ENCODE data around the gene ADAT1.

The ADAT1 gene

DNA sequence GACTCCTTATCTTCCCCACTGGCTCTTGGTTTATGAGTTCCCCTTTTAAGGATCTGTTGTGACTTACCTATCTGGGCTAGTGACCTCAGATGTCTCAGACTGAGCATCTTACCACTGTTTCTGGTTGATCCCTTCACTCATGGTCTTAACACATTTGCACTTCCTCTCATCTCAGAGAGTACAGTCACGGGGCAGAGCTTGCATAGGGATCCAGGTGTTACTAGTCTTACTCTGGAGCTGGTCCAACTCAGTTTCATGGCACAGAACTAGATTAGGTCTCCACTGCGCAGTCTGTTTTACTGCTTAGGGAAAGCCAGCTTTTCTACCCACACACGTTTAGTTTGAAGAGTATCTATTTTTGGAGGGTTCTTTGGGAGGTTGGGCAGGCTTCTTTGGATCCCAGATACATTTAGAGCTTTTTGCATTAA, 46.7 kb downstream of the ADAT1 start:
- DNase-seq (ENCODE audit: low read depth in 3 of 3) = no peak

DNA sequence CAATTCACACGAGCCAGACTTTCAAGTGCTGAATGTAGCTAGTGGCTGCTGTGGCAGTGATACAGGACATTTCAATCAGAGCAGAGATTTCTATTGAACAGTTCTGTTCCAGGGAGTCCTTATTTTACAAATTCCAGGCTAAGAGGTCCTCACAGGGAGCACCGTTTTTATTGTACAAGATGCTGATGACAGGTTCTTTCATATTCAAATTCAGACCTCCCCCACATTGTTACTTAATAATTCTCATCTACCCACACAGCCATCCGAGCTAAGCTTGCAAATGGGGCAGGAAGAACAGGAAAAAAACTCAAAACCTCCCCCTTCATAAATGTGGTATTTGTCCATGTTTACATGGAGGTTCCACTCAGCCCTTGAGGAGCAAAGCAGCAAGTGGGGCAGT, 47.1 kb downstream of the ADAT1 start:
- DNase-seq (ENCODE audit: low read depth in 3 of 3) = no peak

DNA sequence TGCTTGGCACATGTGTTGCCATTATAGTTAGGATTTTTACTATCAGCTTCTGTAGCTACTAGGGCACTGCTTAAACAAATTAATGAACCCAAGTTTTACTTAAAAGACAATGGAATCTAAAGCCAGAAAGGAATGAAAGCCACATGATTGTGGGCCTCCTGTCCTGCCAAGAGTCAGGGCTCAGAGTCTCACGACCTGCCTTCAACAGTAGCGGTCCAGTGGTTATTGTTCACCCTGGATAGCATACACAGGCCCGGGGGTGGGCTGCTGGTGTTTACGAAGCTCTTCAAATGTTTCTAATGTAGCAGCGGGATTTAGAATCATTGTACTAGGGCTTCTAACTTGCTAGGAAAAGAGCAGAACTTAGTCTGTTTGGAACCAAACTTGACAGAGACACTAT, 49.1 kb downstream of the ADAT1 start:
- DNase-seq (ENCODE audit: low read depth in 3 of 3) = no peak

DNA sequence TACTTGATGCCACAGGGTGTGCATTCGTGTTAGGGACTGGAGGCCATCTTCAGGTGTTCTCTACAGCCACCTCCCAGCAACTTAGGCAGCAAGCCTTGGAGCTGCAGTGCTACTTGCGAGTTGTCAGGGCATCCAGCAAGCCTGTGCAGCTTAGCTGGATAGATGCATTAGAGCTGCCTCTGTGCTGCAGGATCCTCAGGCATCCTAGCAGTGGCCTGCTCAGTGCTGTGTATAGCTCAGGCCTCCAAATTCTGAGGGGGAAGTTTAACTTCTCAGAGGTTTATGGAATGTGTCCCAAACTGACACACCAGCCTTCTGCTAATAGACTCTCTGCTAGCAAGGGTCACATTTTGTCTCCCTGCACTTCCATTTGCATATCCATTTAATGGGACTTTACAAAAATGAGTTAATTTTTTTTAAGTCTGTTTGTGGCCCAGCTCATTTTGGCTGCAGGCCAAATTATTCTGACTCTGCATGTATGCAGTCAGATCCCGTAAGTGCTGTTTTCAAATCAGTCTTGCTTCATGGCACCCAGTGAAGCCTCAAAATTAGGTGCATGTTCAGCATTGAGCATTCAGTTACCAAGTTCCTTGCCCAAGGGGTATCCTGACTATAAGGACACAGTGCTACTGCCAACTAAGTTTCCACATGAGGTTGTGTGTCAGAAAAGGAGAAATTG, 50.1 kb downstream of the ADAT1 start:
- DNase-seq (ENCODE audit: low read depth in 3 of 3) = no peak

DNA sequence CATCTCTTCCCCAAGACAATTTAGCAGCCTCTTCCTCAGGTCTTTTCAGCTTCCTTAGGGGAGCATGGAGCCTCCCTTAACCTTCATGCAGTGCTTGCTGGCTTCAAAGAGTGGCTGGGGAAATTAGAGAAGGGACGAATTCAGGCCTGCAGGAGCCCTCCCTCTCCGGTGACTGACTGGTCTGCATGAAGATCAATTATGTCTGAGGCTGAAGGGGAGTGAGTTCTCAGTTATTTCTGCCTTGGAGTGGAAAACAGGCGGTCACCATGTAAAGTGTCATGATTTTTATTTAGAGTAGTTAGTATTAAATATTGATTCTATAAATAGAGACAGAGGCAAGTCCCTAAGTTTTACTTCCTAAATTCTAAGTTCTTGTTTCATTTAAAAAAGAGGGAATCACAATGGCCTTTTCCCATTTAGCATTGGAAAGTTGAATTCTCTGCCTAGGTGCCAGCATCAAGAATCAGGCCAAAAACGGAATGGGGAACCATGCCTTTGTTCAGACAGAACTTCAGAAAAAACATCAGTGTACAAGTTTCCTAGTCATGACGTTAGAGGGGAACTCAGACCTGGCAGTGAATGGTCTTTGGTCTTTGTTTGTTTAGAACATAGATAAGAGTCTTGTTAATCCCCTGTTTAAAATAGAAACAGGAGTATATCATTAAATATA, 52.5 kb downstream of the ADAT1 start:
- DNase-seq (ENCODE audit: low read depth in 3 of 3) = no peak

DNA sequence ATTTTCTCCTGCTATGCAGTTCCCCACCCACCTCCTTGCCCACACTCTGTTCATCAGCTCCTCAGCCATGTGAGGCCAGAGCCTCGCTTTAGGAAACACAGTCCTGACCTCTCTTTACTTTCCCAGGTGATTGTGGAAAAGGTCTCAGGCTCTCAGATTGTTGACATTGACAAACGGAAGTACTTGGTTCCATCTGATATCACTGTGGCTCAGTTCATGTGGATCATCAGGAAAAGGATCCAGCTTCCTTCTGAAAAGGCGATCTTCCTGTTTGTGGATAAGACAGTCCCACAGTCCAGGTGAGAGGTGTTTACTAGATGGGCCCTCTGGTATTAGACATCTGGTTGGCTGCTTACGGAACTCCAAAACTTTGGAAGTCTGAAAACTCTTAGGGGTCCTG, 55.2 kb downstream of the ADAT1 start:
- DNase-seq (ENCODE audit: low read depth in 3 of 3) = no peak

DNA sequence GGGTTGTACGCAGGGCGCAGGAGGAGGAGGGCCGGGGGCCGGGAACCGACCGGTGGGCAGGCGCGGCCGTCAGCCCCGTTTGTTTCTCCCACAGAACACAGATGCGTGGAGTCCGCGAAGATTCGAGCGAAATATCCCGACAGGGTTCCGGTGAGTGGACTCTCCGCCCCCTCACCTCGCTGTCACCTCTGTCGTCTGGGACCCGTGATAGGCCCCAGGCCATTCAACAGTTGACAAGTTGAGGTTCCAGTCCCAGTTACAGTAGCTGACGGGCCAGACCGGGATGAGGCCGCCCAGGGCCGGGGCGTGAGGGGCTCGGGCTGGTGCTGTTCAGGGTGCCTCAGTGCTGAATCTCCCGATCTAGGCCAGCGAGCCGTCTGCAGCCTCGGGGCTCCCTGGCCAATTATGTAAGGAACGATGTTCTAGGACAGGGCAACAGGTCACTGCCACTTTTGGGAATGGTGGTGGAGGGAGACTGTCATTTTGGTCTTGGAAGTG, 56.3 kb downstream of the ADAT1 start:
- peak in 1 of 3 donors; percentile 9 for DNase-seq (ENCODE audit: low read depth in 3 of 3)

DNA sequence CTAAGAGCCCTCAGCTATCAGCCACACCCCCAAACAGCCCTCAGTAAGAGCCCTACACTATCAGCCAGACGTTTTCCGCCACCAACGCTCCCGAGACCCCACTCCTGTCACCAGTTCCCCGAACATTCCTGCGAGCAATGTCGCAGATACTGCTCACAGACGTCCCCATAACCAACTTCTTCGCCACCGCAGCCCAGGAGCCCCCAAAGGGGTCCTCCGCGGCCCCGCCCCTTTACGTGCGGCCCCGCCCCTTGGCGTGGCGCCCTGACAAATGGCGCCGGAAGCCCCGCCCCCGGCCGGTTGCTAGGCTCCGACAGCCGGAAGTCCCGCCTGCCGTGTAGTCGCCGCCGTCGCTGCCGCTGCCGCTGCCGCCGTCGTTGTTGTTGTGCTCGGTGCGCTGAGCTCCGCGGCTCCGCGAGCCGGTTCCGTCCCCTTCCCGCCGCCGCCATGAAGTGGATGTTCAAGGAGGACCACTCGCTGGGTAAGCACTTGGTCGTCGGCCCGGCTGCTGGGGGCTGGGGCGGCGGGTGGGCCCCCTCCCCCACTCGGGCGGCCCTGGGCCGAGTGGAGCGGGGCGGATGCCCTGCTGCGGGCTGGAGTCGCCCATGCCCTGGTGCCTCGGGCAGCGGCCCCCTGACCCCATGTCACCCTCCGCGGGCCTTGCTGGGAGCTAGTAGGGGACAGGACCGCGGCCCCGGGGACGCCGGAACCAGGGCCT, 56.9 kb downstream of the ADAT1 start, which contains the start of gene GABARAPL2:
GABARAPL2 (plus strand) TSS at position 340 of the 718 bp plus-strand sequence; CDS start at position 448, 108 bp downstream.
- peak; percentile 74 to 88 (median 80) for DNase-seq (ENCODE audit: low read depth in 3 of 3)

DNA sequence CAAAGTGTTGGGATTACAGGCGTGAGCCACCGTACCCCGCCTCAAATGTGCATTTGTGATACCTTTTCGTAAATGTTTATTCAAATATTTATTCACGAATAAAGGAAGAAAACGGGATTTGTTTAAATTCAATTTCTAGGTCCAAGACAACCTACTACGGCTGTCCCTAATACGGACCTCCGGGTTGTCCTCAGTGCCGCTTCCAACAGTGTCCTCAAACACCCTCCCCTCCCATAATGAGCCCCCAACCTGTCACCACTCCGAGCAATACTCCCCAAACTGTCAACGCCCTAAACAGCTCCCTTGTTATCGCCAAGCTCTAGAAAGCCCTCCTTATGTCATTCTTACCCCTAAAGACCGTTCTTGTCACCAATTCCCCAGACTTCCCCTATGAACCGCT, 57.4 kb downstream of the ADAT1 start:
- no peak for DNase-seq (ENCODE audit: low read depth in 3 of 3)

DNA sequence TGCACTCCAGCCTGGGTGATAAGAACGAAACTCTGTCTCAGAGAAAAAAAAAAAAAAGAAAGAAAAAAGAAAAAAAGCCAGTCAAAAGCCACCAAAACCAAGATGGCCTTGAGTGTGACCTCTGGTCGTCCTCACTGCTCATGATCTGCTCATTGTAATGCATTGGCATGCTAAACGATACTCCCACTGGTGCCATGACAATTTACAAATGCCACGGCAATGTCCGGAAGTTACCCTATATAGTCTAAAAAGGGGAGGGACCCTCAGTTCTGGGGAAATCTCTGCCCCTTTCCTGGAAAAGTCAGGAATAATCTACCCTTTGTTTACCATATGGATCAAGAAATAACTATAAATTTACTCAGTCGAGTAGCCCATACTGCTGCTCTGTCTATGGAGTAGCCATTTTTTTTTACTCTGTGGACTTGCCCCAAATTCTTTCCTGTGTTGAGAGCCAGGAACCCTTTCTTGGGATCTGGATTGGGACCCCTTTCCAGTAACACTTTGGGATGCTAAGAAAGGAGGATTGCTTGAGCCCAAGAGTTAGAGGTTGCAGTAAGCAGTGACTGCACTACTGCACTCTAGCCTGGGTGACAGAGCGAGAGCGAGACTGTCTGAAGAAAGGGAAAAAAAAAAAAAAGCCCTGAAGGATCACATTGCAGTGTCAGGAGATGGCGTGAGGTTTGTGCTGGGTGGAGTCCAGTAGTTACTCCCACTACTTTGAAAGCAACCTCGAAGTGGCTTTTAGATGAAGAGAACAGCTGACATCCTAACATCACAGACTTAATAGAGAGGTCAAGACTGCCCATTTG, 63.3 kb downstream of the ADAT1 start:
- DNase-seq (ENCODE audit: low read depth in 3 of 3) = no peak

DNA sequence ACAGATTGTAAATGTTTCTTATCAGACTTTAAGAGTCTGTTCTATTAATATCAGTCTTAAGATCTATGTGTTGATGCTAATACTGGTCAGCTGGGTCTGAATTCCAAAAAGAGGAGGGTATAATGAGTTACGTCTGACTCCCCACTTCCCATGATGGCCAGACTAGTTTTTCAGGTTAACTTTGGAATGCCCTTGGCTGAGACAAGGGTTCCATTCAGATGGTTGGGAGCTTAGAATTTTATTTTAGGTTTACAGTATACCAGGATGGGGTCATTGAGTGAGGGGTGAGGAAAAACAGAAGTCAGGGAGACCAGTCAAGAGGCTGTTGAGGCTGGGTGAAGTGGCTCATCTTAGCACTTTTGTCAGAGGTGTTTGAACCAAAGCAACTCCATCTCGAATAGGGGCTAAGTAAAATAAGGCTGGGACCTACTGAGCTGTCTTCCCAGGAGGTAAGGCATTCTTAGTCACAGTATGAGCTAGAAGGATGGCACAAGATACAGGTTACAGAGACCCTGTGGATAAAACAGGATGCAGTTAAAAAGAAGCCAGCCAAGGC, 64.2 kb downstream of the ADAT1 start:
- no peak for DNase-seq (ENCODE audit: low read depth in 3 of 3)

DNA sequence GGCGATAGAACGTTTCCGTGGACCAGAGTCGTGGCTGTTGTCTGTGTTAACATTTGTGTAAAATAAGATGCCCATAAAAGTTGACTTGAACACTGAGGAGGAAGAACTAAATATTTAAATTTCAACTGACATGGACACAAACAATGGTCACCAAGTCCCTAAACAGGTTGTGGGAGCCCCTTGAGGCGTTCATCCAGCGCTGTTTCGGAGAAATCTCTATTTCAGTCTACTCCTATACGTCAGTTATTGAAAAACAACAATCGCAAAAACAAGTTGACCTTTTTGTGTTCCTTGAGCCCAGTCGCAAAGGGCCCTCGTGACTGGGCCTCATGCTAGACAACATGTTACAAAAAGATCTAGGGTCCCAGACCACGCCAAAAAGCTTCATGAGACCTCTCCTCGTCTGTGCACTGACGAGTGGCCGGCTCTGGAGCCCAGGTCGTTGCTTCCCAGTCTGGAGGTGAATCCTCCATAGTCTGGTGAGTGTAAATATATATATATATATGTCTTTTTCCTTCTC, 66.6 kb downstream of the ADAT1 start:
- no peak for DNase-seq (ENCODE audit: low read depth in 3 of 3)

DNA sequence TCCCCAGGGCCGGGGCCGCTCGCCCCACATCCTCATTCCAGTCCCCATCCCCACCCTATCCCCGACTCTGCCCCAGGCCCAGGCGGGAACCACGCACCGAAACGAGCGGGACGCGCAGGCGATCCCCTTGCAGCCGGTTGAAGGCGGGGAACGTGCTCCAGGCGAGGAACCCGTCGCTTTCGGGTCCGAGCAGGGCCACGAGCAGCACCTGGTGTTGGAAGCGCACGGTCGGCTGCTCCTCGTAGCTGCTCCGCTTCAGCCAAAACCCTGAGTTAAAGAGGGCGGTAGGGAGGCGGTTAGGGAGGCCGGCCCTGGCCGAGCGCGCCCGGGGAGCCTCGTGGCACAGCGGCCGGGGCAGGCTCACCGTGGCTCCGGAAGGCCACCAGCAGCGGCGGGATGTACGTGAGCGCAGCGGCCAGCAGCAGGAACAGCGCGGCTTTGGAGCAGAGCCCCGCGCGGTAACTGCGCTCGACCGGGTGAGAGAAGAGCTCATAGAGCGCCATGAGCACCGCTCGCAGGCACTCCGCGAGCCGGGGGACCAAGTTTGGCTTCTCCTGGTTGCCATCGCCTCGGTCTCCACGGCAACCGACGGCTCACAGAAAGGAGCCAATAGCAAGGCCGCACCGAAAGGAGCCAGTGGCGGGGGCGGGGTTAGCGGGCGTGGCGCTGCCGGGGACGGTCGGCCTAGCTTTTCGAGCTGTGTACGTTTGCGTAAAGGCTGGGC, 67.2 kb downstream of the ADAT1 start, which contains the start of gene TMEM231:
TMEM231 (minus strand) TSS at position 546 of the 724 bp plus-strand sequence; CDS start at position 503, 43 bp downstream.
- peak; percentile 93 to 98 (median 96) for DNase-seq (ENCODE audit: low read depth in 3 of 3)

DNA sequence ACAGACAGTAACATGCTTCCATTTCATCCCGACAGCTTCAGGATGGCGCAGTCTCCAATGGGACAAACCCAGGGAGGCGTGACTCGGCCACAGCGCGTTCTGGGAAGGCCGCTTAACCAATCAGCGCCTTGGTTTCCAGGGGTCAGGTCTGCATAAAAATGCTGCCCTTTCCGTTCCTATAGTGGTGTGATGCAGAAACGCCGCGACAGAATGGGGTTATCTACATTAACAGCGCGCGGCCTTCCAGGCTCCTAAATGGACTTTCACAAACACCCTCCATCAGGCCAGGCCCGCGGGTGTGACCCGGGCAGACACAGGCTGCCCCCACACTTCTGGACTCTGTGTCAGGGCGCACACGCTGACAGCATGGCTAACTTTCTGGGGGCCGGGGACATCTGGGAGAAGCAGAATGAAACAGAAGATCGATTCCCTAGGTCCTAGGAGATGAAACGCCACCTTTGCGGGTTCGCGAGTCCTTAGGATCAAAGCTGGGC, 67.8 kb downstream of the ADAT1 start:
- DNase-seq (ENCODE audit: low read depth in 3 of 3) = peak in 1 of 3 donors; percentile 4

DNA sequence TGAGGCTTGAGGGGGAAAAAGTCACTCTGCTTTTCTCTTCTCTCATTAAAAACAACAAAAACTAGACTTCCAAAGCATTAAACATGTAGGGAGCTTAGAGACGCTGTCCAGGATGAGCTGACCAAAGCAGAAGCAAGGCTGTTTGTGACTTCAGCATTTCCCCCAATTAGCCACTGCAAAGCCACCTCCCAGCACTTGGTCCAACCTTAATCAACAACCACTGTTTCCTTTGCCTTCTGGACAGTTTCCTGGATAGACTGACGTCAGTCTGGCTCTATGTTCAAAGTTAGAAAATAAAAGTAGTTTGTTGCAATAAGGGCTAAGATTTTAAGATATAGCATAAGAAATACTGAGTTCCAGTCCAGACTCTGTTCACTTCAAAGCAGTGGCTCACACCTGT, 70.1 kb downstream of the ADAT1 start:
- no peak for DNase-seq (ENCODE audit: low read depth in 3 of 3)

DNA sequence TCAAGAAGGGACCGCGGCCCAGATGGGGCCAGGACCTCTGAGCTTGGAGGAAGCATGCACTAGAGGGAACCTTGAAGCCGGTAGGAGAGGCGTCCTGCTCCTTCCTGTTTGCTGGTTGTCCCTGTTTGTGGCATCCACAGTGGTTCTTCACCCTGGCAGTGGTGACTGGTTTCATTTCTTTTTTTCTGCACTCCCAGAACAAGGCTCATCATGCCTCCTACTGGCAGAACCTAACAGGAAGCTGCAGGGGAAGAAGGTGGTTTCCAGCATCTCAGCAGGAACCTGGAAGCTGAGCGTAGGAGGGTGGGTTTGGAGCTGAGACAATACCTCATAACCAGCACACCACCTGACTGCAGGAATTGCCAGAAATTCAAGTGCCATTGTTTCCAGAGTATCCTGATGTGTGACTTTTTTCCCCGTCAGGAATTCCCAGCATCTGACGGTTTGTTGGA, 72.8 kb downstream of the ADAT1 start:
- DNase-seq (ENCODE audit: low read depth in 3 of 3) = peak in 1 of 3 donors; percentile 3
